IMR-90 (cell line): ENCODE measurements around the gene CPTP. TPM values are rescaled to one million over a fixed set of nuclear protein-coding genes. Genes with fewer than 3 reads are reported as not detected.

Source experiments
- ATAC-seq: fragments of 200-7000 bp; cut with Tn5 transposase; 2 replicates; pipeline ENCODE4 v1.9.1; 2020; ENCODE audit warnings: low read depth, mild to moderate bottlenecking, moderate library complexity
- BruUV-seq: library from RNA; stranded (reverse); fragments of 400-500 nt; replicated peaks from 2 replicates; lab custom pipeline; 2021; lab: Mats Ljungman, UMichigan
- CTCF ChIA-PET: fragments of 300-600 bp; formaldehyde crosslinking; extraction: SDS; loops from one replicate; lab custom pipeline; 2021; ENCODE audit warnings: antibody characterized with exemption; lab: Yijun Ruan, JAX
- POLR2A ChIA-PET: fragments of 300-600 bp; sonication (Branson Sonifier 250); formaldehyde crosslinking; loops from one replicate; lab custom pipeline; 2022; ENCODE audit warnings: antibody characterized with exemption; ENCODE audit not compliant: unreplicated experiment; lab: Charles Lee
- DNase-seq: peaks from one replicate; pipeline ENCODE4 v3.0.0; 2013
- H2AFZ ChIP-seq: replicated peaks from 2 replicates; pipeline ENCODE3; 2013; ENCODE audit warnings: low read length, mild to moderate bottlenecking; ENCODE audit not compliant: poor library complexity
- H2AK5ac ChIP-seq: 2 replicates; pipeline ENCODE4 v1.6.1; 2013; ENCODE audit warnings: low read depth, low read length, inconsistent platforms
- H2AK9ac ChIP-seq: replicated peaks from 2 replicates; pipeline ENCODE3; 2013; ENCODE audit warnings: mild to moderate bottlenecking, low read depth, low read length, moderate library complexity; ENCODE audit not compliant: poor library complexity
- H2BK120ac ChIP-seq: 2 replicates; pipeline ENCODE4 v1.6.1; 2013; ENCODE audit warnings: low read depth, low read length, inconsistent platforms
- H2BK15ac ChIP-seq: 3 replicates; pipeline ENCODE4 v1.6.1; 2013; ENCODE audit warnings: low read depth, low read length, inconsistent platforms
- H2BK20ac ChIP-seq: 2 replicates; pipeline ENCODE4 v1.6.1; 2013; ENCODE audit warnings: low read depth, mild to moderate bottlenecking, inconsistent platforms, low read length, moderate library complexity
- H2BK5ac ChIP-seq: 2 replicates; pipeline ENCODE4 v1.6.1; 2013; ENCODE audit warnings: mild to moderate bottlenecking, low read depth, low read length, inconsistent platforms; ENCODE audit not compliant: poor library complexity, severe bottlenecking
- H3K14ac ChIP-seq: replicated peaks from 2 replicates; pipeline ENCODE4 v1.6.1; 2013; ENCODE audit warnings: low read depth, low read length, inconsistent platforms
- H3K18ac ChIP-seq: 2 replicates; pipeline ENCODE4 v1.6.1; 2013; ENCODE audit warnings: low read depth, low read length, control low read depth
- H3K23ac ChIP-seq: 2 replicates; pipeline ENCODE4 v1.6.1; 2013; ENCODE audit warnings: low read depth, low read length, inconsistent platforms
- H3K27ac ChIP-seq: 2 replicates; pipeline ENCODE4 v1.5.1; 2013; ENCODE audit warnings: mild to moderate bottlenecking, control low read depth, low read length; ENCODE audit not compliant: insufficient read depth
- H3K27me3 ChIP-seq: 2 replicates; pipeline ENCODE4 v1.6.1; 2013; ENCODE audit warnings: low read length; ENCODE audit not compliant: control insufficient read depth, insufficient read depth
- H3K36me3 ChIP-seq: 2 replicates; pipeline ENCODE4 v1.6.1; 2013; ENCODE audit warnings: low read length, mixed read lengths; ENCODE audit not compliant: control insufficient read depth, insufficient read depth
- H3K4ac ChIP-seq: 2 replicates; pipeline ENCODE4 v1.6.1; 2013; ENCODE audit warnings: low read depth, low read length, inconsistent platforms
- H3K4me1 ChIP-seq: 2 replicates; pipeline ENCODE4 v1.6.1; 2013; ENCODE audit warnings: low read length, mixed read lengths; ENCODE audit not compliant: control insufficient read depth, insufficient read depth
- H3K4me2 ChIP-seq: 2 replicates; pipeline ENCODE4 v1.6.1; 2013; ENCODE audit warnings: low read depth, mild to moderate bottlenecking, control low read depth, low read length, moderate library complexity
- H3K4me3 ChIP-seq: 2 replicates; pipeline ENCODE4 v1.5.1; 2013; ENCODE audit warnings: low read depth, mild to moderate bottlenecking, control low read depth, low read length, moderate library complexity; ENCODE audit not compliant: insufficient read depth
- H3K56ac ChIP-seq: 2 replicates; pipeline ENCODE4 v1.6.1; 2013; ENCODE audit warnings: low read length, inconsistent platforms; ENCODE audit not compliant: insufficient read depth; ENCODE audit errors: extremely low read depth
- H3K79me1 ChIP-seq, 2 experiments: 2 replicates each; pipeline ENCODE4 v1.6.1; 2013; ENCODE audit warnings: low read length in 2 of 2, inconsistent platforms in 1 of 2, low read depth in 1 of 2
- H3K9ac ChIP-seq: 2 replicates; pipeline ENCODE4 v1.6.1; 2013; ENCODE audit warnings: low read depth, low read length, control low read depth
- H3K9me1 ChIP-seq: 2 replicates; pipeline ENCODE4 v1.6.1; 2013; ENCODE audit warnings: low read length, inconsistent platforms; ENCODE audit not compliant: insufficient read depth
- H3K9me3 ChIP-seq: 2 replicates; pipeline ENCODE4 v1.6.1; 2013; ENCODE audit warnings: low read length; ENCODE audit not compliant: control insufficient read depth, insufficient read depth
- H4K20me1 ChIP-seq: 2 replicates; pipeline ENCODE4 v1.6.1; 2013; ENCODE audit warnings: low read length, inconsistent platforms; ENCODE audit not compliant: insufficient read depth
- H4K5ac ChIP-seq: 2 replicates; pipeline ENCODE4 v1.6.1; 2013; ENCODE audit warnings: mild to moderate bottlenecking, low read depth, low read length, control low read depth
- H4K8ac ChIP-seq, 2 experiments: 2 replicates each; pipeline ENCODE4 v1.6.1; 2013; ENCODE audit warnings: low read depth in 2 of 2, low read length in 2 of 2, control low read depth in 1 of 2, inconsistent platforms in 1 of 2
- H4K91ac ChIP-seq: 2 replicates; pipeline ENCODE4 v1.6.1; 2013; ENCODE audit warnings: low read depth, low read length, inconsistent platforms; ENCODE audit not compliant: insufficient read depth
- BHLHE40 ChIP-seq: fragments of 150-350 bp; IDR thresholded peaks from 2 replicates; pipeline ENCODE4 v1.6.1; 2016; ENCODE audit warnings: mild to moderate bottlenecking, low read depth, low read length
- CEBPB ChIP-seq: IDR thresholded peaks from 2 replicates; pipeline ENCODE4 v1.6.1; 2012; ENCODE audit warnings: low read depth, low read length, improper control_type of control experiment
- CHD1 ChIP-seq: IDR thresholded peaks from 2 replicates; pipeline ENCODE4 v1.6.1; 2012; ENCODE audit warnings: low read depth, low read length, improper control_type of control experiment
- FOS ChIP-seq: fragments of 150-350 bp; IDR thresholded peaks from 2 replicates; pipeline ENCODE4 v1.6.1; 2016; ENCODE audit warnings: low read depth, low read length
- MAFK ChIP-seq: IDR thresholded peaks from 2 replicates; pipeline ENCODE4 v1.6.1; 2012; ENCODE audit warnings: low read depth, low read length, improper control_type of control experiment
- MAZ ChIP-seq: IDR thresholded peaks from 2 replicates; pipeline ENCODE4 v1.6.1; 2012; ENCODE audit warnings: low read depth, mild to moderate bottlenecking, low read length, improper control_type of control experiment, moderate library complexity, borderline replicate concordance
- MXI1 ChIP-seq: IDR thresholded peaks from 2 replicates; pipeline ENCODE4 v1.6.1; 2012; ENCODE audit warnings: low read depth, mild to moderate bottlenecking, low read length, moderate library complexity, borderline replicate concordance
- NFE2L2 ChIP-seq: fragments of 150-350 bp; IDR thresholded peaks from 2 replicates; pipeline ENCODE4 v1.6.1; 2016; ENCODE audit warnings: low read depth, mild to moderate bottlenecking, low read length
- POLR2A ChIP-seq: IDR thresholded peaks from 2 replicates; pipeline ENCODE4 v1.6.1; 2012; ENCODE audit warnings: mild to moderate bottlenecking, low read depth, low read length
- RAD21 ChIP-seq: IDR thresholded peaks from 2 replicates; pipeline ENCODE4 v1.6.1; 2012; ENCODE audit warnings: low read length, improper control_type of control experiment
- SMC3 ChIP-seq: fragments of 150-350 bp; IDR thresholded peaks from 2 replicates; pipeline ENCODE4 v1.6.1; 2016; ENCODE audit warnings: low read depth, mild to moderate bottlenecking, antibody characterized with exemption, low read length, moderate library complexity
- WGBS, 2 experiments: methylation state at CpG; one replicate each; pipeline versions ENCODE4 v1.1.5 to v1.1.7; 2013; ENCODE audit warnings: missing lambda C conversion rate in 2 of 2; ENCODE audit not compliant: insufficient read length in 1 of 2; ENCODE audit errors: extremely low coverage in 2 of 2; 5-methylcytosine and 5-hydroxymethylcytosine counted together
- dilution Hi-C: fragments of 300-500 bp; cut with HindIII; formaldehyde crosslinking; loops from one replicate; pipeline ENCODE4 v1.14.3; 2018; ENCODE audit warnings: low sequenced_read_pairs; ENCODE audit not compliant: unreplicated experiment
- in situ Hi-C: fragments of 300-500 bp; cut with MboI; formaldehyde crosslinking; loops from 3 replicates; pipeline ENCODE4 v1.14.3; 2019; ENCODE audit warnings: low sequenced_read_pairs, inconsistent platforms, mixed read lengths
- intact Hi-C: fragments of 100-400 bp; cut with micrococcal nuclease; formaldehyde crosslinking; loops from 2 replicates; pipeline ENCODE4 v1.10.0; 2022
- polyA plus RNA-seq, 3 experiments: library from polyadenylated mRNA; depleted of rRNA; stranded (reverse); fragments of >200 nt; gene quantifications; 2 replicates each; pipeline ENCODE4 v1.2.3, GENCODE V29; 2012; ENCODE audit warnings: low replicate concordance in 1 of 3
- total RNA-seq: library from RNA; depleted of rRNA; stranded (reverse); fragments of >200 nt; gene quantifications from 2 replicates; pipeline ENCODE4 v1.2.3, GENCODE V29; 2012
- TF ChIP-seq, protein P1 (sequence below): conservative IDR thresholded peaks from 2 replicates; pipeline ENCODE4 v1.5.1; 2012; ENCODE audit warnings: mild to moderate bottlenecking, low read depth, low read length, improper control_type of control experiment

The CPTP gene
- total and polyA plus RNA-seq, 2 of the 4 experiments (the other 2 are of a cell fraction), result 2.7 to 12.1 TPM

DNA sequence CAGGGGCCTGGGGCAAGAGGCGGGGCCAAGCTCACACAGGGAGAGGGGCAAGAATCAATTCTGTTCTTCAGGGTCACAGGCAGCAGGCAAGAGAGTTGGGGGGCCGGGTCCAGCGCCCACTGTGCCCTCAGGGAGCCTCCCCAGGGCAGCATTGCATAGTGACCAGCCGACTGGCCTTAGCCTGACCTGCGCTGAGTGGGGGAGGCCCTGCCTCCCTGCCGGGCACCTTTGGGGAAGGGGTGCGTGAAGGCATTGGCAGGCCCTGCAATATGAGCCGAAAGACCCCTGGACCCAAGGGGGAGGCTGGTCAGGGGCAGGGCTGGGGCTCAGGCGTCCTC, 32.2 kb upstream of the CPTP start:
- dilution Hi-C loops, result no loop called here
- in situ Hi-C loops, result no loop called here
- intact Hi-C loops, result no loop called here
- H3K27me3 ChIP-seq, result no peaks in the 10 kb centered on the region
- no peak overlapping the region for H2BK5ac ChIP-seq
- ATAC-seq (no peak), DNase-seq (no peak)
- no peaks in the 10 kb centered on the region; the same call in 1 of the 2 replicates for H3K4me1 ChIP-seq
- no peaks in the 10 kb centered on the region for H3K9me3 ChIP-seq
- BruUV-seq, result no TSS peak
- no peak overlapping the region for H3K27ac ChIP-seq
- H4K91ac ChIP-seq, result no peak overlapping the region
- TF ChIP-seq MAFK (no peak), NFE2L2 (no peak), FOS (no peak), MXI1 (no peak), SMC3 (no peak), CHD1 (no peak), RAD21 (no peak), POLR2A (no peak), BHLHE40 (no peak), CEBPB (no peak), MAZ (no peak)
- TF ChIP-seq, protein P1, sequence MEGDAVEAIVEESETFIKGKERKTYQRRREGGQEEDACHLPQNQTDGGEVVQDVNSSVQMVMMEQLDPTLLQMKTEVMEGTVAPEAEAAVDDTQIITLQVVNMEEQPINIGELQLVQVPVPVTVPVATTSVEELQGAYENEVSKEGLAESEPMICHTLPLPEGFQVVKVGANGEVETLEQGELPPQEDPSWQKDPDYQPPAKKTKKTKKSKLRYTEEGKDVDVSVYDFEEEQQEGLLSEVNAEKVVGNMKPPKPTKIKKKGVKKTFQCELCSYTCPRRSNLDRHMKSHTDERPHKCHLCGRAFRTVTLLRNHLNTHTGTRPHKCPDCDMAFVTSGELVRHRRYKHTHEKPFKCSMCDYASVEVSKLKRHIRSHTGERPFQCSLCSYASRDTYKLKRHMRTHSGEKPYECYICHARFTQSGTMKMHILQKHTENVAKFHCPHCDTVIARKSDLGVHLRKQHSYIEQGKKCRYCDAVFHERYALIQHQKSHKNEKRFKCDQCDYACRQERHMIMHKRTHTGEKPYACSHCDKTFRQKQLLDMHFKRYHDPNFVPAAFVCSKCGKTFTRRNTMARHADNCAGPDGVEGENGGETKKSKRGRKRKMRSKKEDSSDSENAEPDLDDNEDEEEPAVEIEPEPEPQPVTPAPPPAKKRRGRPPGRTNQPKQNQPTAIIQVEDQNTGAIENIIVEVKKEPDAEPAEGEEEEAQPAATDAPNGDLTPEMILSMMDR, result no peak
- H2AFZ ChIP-seq, result no peak overlapping the region
- CTCF ChIA-PET, result interaction anchor here (1.0 kb wide), 1 partner anchor 170 kb away, joined by 4 read pairs; no protein-coding TSS in a partner anchor
- no peak overlapping the region for H2AK5ac ChIP-seq
- peaks cover 13% of the 10 kb centered on the region for H4K20me1 ChIP-seq
- H2BK20ac ChIP-seq, result no peak overlapping the region
- no peak overlapping the region for H3K18ac ChIP-seq
- no peak overlapping the region for H3K4me3 ChIP-seq
- no peak overlapping the region for H4K5ac ChIP-seq
- H3K79me1 ChIP-seq, result no peaks in the 10 kb centered on the region
- 97% methylated on average over 5 of the region's 9 CpGs; no CpG with 5 or more reads in 1 of the 2 experiments for WGBS, 2 experiments
- no peak overlapping the region for H3K4ac ChIP-seq
- no peak overlapping the region for H3K14ac ChIP-seq
- POLR2A ChIA-PET, result no interaction called here
- H2BK15ac ChIP-seq, result no peak overlapping the region
- H3K9ac ChIP-seq, result no peak overlapping the region
- H3K36me3 ChIP-seq, result peaks cover 30% of the 10 kb centered on the region
- no peak overlapping the region for H4K8ac ChIP-seq
- H2BK120ac ChIP-seq, result no peak overlapping the region
- no peak overlapping the region for H3K23ac ChIP-seq
- no peak overlapping the region for H2AK9ac ChIP-seq
- no peak overlapping the region for H3K56ac ChIP-seq
- no peaks in the 10 kb centered on the region for H3K9me1 ChIP-seq
- no peak overlapping the region for H3K4me2 ChIP-seq
